HCT116 (cell line): ENCODE data around the gene UPB1. TPM values are rescaled to one million over a fixed set of nuclear protein-coding genes. Genes with fewer than 3 reads are reported as not detected.

Experiments used
- ATAC-seq: fragments of 200-7000 bp; cut with Tn5 transposase; 2 replicates; pipeline ENCODE4 v1.9.1; 2020; ENCODE audit warnings: mild to moderate bottlenecking, moderate library complexity
- BruUV-seq: library from RNA; stranded (reverse); fragments of 400-500 nt; replicated peaks from 2 replicates; lab custom pipeline; 2021; lab: Mats Ljungman, UMichigan
- CTCF ChIA-PET: fragments of 300-600 bp; sonication (Branson Sonifier 250); formaldehyde crosslinking; loops from one replicate; lab custom pipeline; 2021; ENCODE audit warnings: antibody characterized with exemption; lab: Charles Lee
- POLR2A ChIA-PET: fragments of 300-600, 350-600 bp; sonication (Branson Sonifier 250); formaldehyde crosslinking; loops from one replicate; lab custom pipeline; 2021; ENCODE audit warnings: antibody characterized with exemption; lab: Charles Lee
- RAD21 ChIA-PET, 2 experiments: fragments of 300-600 bp; sonication (Branson Sonifier 250); formaldehyde crosslinking; loops; one replicate each; lab custom pipeline; 2023; ENCODE audit warnings: low total read pairs in 2 of 2; ENCODE audit not compliant: uncharacterized antibody in 2 of 2, unreplicated experiment in 2 of 2, low non-redundant PET in 1 of 2; lab: Charles Lee
- DNase-seq: peaks from one replicate; pipeline ENCODE4 v3.0.0-alpha.2; 2010; ENCODE audit warnings: low read depth, low spot score
- H2AFZ ChIP-seq: fragments of 200-600 bp; shearing (Covaris generic), sonication (generic); 2 replicates; pipeline ENCODE4 v1.6.1; 2017; ENCODE audit warnings: low read depth, mixed run types, mixed read lengths, antibody characterized with exemption, low read length; ENCODE audit not compliant: poor library complexity, severe bottlenecking
- H3K27ac ChIP-seq: 2 replicates; pipeline ENCODE4 v1.5.1; 2012; ENCODE audit warnings: low read depth, low read length
- H3K27me3 ChIP-seq: fragments of 200-600 bp; sonication (generic); 2 replicates; pipeline ENCODE4 v1.6.1; 2016; ENCODE audit warnings: mixed run types, low read length, mixed read lengths; ENCODE audit not compliant: insufficient read depth
- H3K36me3 ChIP-seq, 2 experiments: fragments of 200-500 bp in 1 of 2; fragments of 200-600 bp in 1 of 2; sonication (Bioruptor generic) in 1 of 2; sonication (generic) in 1 of 2; 2 replicates each; pipeline versions ENCODE4 v1.5.1 to v1.6.1; 2014 to 2016; ENCODE audit warnings: low read length in 2 of 2, inconsistent platforms in 1 of 2, mixed read lengths in 1 of 2, mixed run types in 1 of 2; ENCODE audit not compliant: insufficient read depth in 2 of 2, control insufficient read depth in 1 of 2
- H3K4me1 ChIP-seq, 2 experiments: fragments of 200-600 bp in 1 of 2; sonication (generic) in 1 of 2; 2 replicates each; pipeline versions ENCODE4 v1.5.1 to v1.6.1; 2012 to 2017; ENCODE audit warnings: low read length in 2 of 2, inconsistent platforms in 1 of 2, mild to moderate bottlenecking in 1 of 2, mixed read lengths in 1 of 2, mixed run types in 1 of 2, moderate library complexity in 1 of 2; ENCODE audit not compliant: insufficient read depth in 2 of 2, control insufficient read depth in 1 of 2
- H3K4me2 ChIP-seq: fragments of 200-600 bp; sonication (generic); 2 replicates; pipeline ENCODE4 v1.6.1; 2017; ENCODE audit warnings: mixed run types, low read length, mixed read lengths
- H3K4me3 ChIP-seq, 2 experiments: fragments of 200-600 bp in 1 of 2; sonication (generic) in 1 of 2; replicated peaks in 1 of 2; 2 replicates each; pipeline ENCODE4 v1.5.1; 2011 to 2016; ENCODE audit warnings: low read length in 2 of 2, control low read depth in 1 of 2, low read depth in 1 of 2, mild to moderate bottlenecking in 1 of 2, mixed read lengths in 1 of 2, mixed run types in 1 of 2
- H3K79me2 ChIP-seq: fragments of 200-600 bp; sonication (generic); 2 replicates; pipeline ENCODE4 v1.6.1; 2017; ENCODE audit warnings: mild to moderate bottlenecking, mixed run types, low read length, moderate library complexity, mixed read lengths; ENCODE audit not compliant: insufficient read depth
- H3K9ac ChIP-seq: fragments of 200-600 bp; sonication (generic); 2 replicates; pipeline ENCODE4 v1.6.1; 2016; ENCODE audit warnings: low read length, mixed read lengths
- H3K9me2 ChIP-seq: fragments of 200-600 bp; sonication (generic), shearing (Covaris generic); 2 replicates; pipeline ENCODE4 v1.6.1; 2017; ENCODE audit warnings: mixed run types, mild to moderate bottlenecking, moderate library complexity; ENCODE audit not compliant: insufficient read depth
- H3K9me3 ChIP-seq, 2 experiments: fragments of 200-500 bp in 1 of 2; fragments of 200-600 bp in 1 of 2; sonication (Bioruptor generic) in 1 of 2; sonication (generic) in 1 of 2; 2 replicates each; pipeline ENCODE4 v1.6.1; 2014 to 2017; ENCODE audit warnings: low read length in 2 of 2, mixed read lengths in 2 of 2, inconsistent platforms in 1 of 2, low read depth in 1 of 2, mild to moderate bottlenecking in 1 of 2, mixed run types in 1 of 2, moderate library complexity in 1 of 2; ENCODE audit not compliant: control insufficient read depth in 1 of 2, insufficient read depth in 1 of 2
- H4K20me1 ChIP-seq: fragments of 200-600 bp; sonication (generic), shearing (Covaris generic); 2 replicates; pipeline ENCODE4 v1.6.1; 2017; ENCODE audit warnings: mixed run types, mild to moderate bottlenecking, moderate library complexity; ENCODE audit not compliant: insufficient read depth
- ATF3 ChIP-seq: IDR thresholded peaks from 2 replicates; pipeline ENCODE4 v1.6.1; 2012
- CEBPB ChIP-seq: IDR thresholded peaks from 2 replicates; pipeline ENCODE4 v1.6.1; 2012; ENCODE audit warnings: low read depth
- EGR1 ChIP-seq: IDR thresholded peaks from 2 replicates; pipeline ENCODE4 v1.6.1; 2012; ENCODE audit warnings: low read depth
- EZH2 ChIP-seq: fragments of 200-600 bp; sonication (generic); IDR thresholded peaks from 2 replicates; pipeline ENCODE4 v1.6.1; 2017; ENCODE audit warnings: antibody characterized with exemption, mixed run types
- EZH2phosphoT487 ChIP-seq: fragments of 200-600 bp; IDR thresholded peaks from 2 replicates; pipeline ENCODE4 v1.6.1; 2018; ENCODE audit warnings: antibody characterized with exemption, borderline replicate concordance
- FOSL1 ChIP-seq: IDR thresholded peaks from 2 replicates; pipeline ENCODE4 v1.6.1; 2012; ENCODE audit warnings: low read depth
- SIN3A ChIP-seq: IDR thresholded peaks from 2 replicates; pipeline ENCODE4 v1.6.1; 2012; ENCODE audit warnings: low read depth
- SRF ChIP-seq: IDR thresholded peaks from 2 replicates; pipeline ENCODE4 v1.6.1; 2012; ENCODE audit warnings: low read depth
- TCF7L2 ChIP-seq: IDR thresholded peaks from 2 replicates; pipeline ENCODE4 v1.7.0; 2011; ENCODE audit warnings: borderline replicate concordance, inconsistent platforms; ENCODE audit not compliant: insufficient read depth, insufficient read length; ENCODE audit errors: extremely low read depth
- ZBTB33 ChIP-seq: IDR thresholded peaks from 2 replicates; pipeline ENCODE4 v1.6.1; 2011; ENCODE audit warnings: mild to moderate bottlenecking, low read length, moderate library complexity; ENCODE audit not compliant: insufficient replicate concordance; ENCODE audit errors: extremely low read depth
- ZFX ChIP-seq: fragments of 450-650 bp; IDR thresholded peaks from 2 replicates; pipeline ENCODE4 v1.6.1; 2017
- ZNF274 ChIP-seq: fragments of 200-500 bp; sonication (Bioruptor generic); IDR thresholded peaks from 2 replicates; pipeline ENCODE4 v1.6.1; 2014; ENCODE audit warnings: mild to moderate bottlenecking, low read depth, low read length, inconsistent platforms
- intact Hi-C: fragments of 100-400 bp; cut with micrococcal nuclease; formaldehyde crosslinking; loops from 2 replicates; pipeline ENCODE4 v1.10.0; 2022
- total RNA-seq: library from RNA; stranded (reverse); gene quantifications from one replicate; pipeline ENCODE4 v1.2.1, GENCODE V29; 2021; ENCODE audit not compliant: unreplicated experiment
- TF ChIP-seq, protein P1 (sequence below): IDR thresholded peaks from 2 replicates; pipeline ENCODE4 v1.6.1; 2012

The UPB1 gene
- total RNA-seq, 1 experiment from 2014 or later: 0.27 TPM

- Histone ChIP-seq H3K9ac (no peak overlapping the region), H3K4me2 (no peak overlapping the region), H3K4me1 (no peaks in the 10 kb centered on the region), H3K9me2 (no peaks in the 10 kb centered on the region), H3K27ac (no peak overlapping the region), H4K20me1 (no peaks in the 10 kb centered on the region), H3K79me2 (no peaks in the 10 kb centered on the region), H3K36me3 (no peaks in the 10 kb centered on the region), H3K4me3 (no peak overlapping the region), H3K9me3 (peaks cover 0 to 4% of the 10 kb centered on the region in 2 experiments; a peak in 2 of 4 replicates), H2AFZ (no peak overlapping the region), H3K27me3 (no peaks in the 10 kb centered on the region)
- no peak for DNase-seq
- CTCF ChIA-PET: no interaction called here
- no peak for TF ChIP-seq ZBTB33
- TF ChIP-seq FOSL1: no peak
- TF ChIP-seq SIN3A: no peak
- no peak for TF ChIP-seq CEBPB
- TF ChIP-seq ZNF274: no peak
- TF ChIP-seq SRF: no peak
- TF ChIP-seq ZFX: no peak
- no peak for TF ChIP-seq ATF3
- no peak for TF ChIP-seq EZH2phosphoT487
- TF ChIP-seq, protein P1, sequence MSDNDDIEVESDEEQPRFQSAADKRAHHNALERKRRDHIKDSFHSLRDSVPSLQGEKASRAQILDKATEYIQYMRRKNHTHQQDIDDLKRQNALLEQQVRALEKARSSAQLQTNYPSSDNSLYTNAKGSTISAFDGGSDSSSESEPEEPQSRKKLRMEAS: no peak
- no peak for TF ChIP-seq EGR1
- TF ChIP-seq TCF7L2: no peak
- TF ChIP-seq EZH2: no peak
- intact Hi-C loops: no loop called here
- no TSS peak for BruUV-seq
- no peak for ATAC-seq
- POLR2A ChIA-PET: no interaction called here
- RAD21 ChIA-PET: no interaction called here
Measured at GRCh38 chr22:24451162-24451561, 44.0 kb upstream of the UPB1 start.
